DOHH2 (cell line): ENCODE data around the gene SLC49A4.

Experiments
- CTCF ChIP-seq: fragments of 200-600 bp; sonication (generic); IDR thresholded peaks from one replicate; pipeline ENCODE4 v1.5.1; 2014; ENCODE audit warnings: antibody characterized with exemption, mild to moderate bottlenecking, low read depth, low read length; ENCODE audit not compliant: poor library complexity, severe bottlenecking
- EZH2phosphoT487 ChIP-seq: fragments of 200-600 bp; sonication (generic); IDR thresholded peaks from 2 replicates; pipeline ENCODE4 v1.6.1; 2017; ENCODE audit warnings: borderline replicate concordance, mild to moderate bottlenecking, antibody characterized with exemption, low read length, moderate library complexity, mixed read lengths

- TF ChIP-seq CTCF (no peak), EZH2phosphoT487 (no peak)
Measured at GRCh38 chr3:122911901-122912300, 117.0 kb downstream of the SLC49A4 start.
